ENCODE measurements around the gene ATXN7.

The ATXN7 gene

DNA sequence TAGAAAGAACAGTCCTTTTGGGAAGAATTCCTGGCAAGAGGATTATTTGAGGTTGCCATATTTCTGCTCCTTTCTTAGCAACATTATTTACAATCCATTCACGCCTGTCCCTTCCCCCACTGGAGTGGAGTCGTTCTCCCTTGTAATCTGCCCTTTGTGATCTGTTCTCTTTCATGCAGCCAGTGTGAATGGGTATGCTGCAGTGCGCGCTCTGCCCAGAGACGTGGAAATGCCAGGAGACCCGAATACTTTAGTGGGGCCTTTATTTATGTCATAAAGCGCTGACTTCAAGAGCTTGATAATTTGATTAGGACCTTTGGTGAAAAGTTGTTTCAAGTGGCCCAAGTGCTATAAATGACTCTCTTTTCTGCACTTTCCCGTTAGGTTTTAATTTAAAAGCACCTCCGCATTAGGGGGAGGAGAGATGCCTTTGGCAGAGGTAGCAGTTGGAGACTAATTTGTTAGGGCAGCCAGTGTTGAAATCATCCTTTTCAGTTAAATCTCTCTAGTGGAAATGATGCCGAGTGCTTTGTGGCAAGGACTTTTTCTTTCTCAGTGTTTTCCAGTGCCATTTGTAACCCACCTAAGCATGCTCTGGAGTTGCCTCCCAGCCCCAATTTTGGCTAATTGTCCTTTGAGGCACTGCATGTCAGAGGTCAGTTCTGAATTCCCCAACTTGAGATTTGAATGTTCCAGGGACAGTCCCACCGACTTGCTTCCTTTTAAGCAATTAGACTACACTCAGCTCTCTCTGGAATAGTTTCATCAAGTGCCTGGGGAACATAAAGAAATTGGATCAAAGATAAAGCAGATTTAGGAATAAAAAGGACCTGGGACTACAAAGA lies 107.2 kb downstream of the ATXN7 start:
- Histone ChIP-seq H3K36me3 (ENCODE audit: control insufficient read depth in 2 of 2, insufficient read depth in 2 of 2, low read length in 2 of 2) (peaks cover 4% of the 10 kb centered on the region in 2 donors), H3K4me3 (ENCODE audit: low read length in 2 of 2) (peak overlapping the region in 1 of 2 donors; percentile 39), H3K9ac (ENCODE audit: low read depth in 1 of 2, low read length in 2 of 2) (peak overlapping the region in 1 of 2 donors; percentile 1), H3K27me3 (ENCODE audit: control insufficient read depth in 2 of 2, insufficient read depth in 2 of 2, low read length in 2 of 2) (no peaks in the 10 kb centered on the region), H3K27ac (ENCODE audit: low read depth in 2 of 2, low read length in 2 of 2) (peak overlapping the region; percentile 20 to 49), H3K4me1 (ENCODE audit: control insufficient read depth in 2 of 2, insufficient read depth in 2 of 2, low read length in 2 of 2) (peaks cover 36 to 55% of the 10 kb centered on the region in 2 donors), H3K9me3 (ENCODE audit: control insufficient read depth in 2 of 2, low read length in 2 of 2) (no peaks in the 10 kb centered on the region)

DNA sequence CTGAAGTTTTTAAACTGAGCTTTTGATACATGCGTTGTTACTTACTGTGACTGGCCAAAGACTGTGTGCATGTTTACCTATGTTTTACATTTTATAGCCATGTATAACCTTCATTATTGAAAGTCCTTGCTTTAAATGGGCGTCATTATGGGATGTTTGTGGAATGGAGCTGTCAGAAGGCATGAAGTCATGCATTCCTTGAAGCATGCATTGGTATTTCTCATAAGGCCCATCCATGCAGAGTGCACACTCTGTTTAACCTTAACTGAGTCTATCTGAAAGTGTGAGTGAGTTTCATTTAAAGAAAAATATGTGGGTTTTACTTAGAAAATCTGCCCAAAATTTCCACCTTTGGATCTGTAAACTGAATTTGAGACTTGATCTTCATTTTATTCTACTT lies 108.5 kb downstream of the ATXN7 start:
- peaks cover 29 to 48% of the 10 kb centered on the region in 2 donors for H3K4me1 ChIP-seq (ENCODE audit: control insufficient read depth in 2 of 2, insufficient read depth in 2 of 2, low read length in 2 of 2)
- no peak overlapping the region for H3K27ac ChIP-seq (ENCODE audit: low read depth in 2 of 2, low read length in 2 of 2)
- H3K9ac ChIP-seq (ENCODE audit: low read depth in 1 of 2, low read length in 2 of 2): no peak overlapping the region
- H3K36me3 ChIP-seq (ENCODE audit: control insufficient read depth in 2 of 2, insufficient read depth in 2 of 2, low read length in 2 of 2): peaks cover 4 to 6% of the 10 kb centered on the region in 2 donors
- no peaks in the 10 kb centered on the region for H3K9me3 ChIP-seq (ENCODE audit: control insufficient read depth in 2 of 2, low read length in 2 of 2)
- H3K4me3 ChIP-seq (ENCODE audit: low read length in 2 of 2): no peak overlapping the region
- H3K27me3 ChIP-seq (ENCODE audit: control insufficient read depth in 2 of 2, insufficient read depth in 2 of 2, low read length in 2 of 2): no peaks in the 10 kb centered on the region

DNA sequence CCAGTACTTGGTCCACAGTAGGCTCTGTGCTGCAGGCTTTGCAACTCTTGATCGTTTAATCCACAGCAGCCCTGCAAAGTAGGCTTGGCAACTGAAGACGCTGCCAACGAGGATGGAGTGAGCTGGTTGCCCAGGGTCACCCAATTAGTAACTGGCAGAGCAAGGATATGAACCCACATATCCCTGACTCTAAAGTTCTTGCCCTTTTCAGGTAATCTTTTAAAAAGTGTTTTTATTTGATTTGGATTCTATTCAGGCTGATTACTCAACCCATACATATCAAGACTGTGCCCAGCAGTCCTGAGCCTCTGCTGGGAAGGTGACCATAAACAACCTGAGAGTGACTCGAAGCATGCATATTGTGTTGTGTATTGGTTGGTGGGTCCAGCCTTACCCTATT lies 109.3 kb downstream of the ATXN7 start:
- H3K27me3 ChIP-seq (ENCODE audit: control insufficient read depth in 2 of 2, insufficient read depth in 2 of 2, low read length in 2 of 2): no peaks in the 10 kb centered on the region
- H3K4me3 ChIP-seq (ENCODE audit: low read length in 2 of 2): no peak overlapping the region
- no peak overlapping the region for H3K27ac ChIP-seq (ENCODE audit: low read depth in 2 of 2, low read length in 2 of 2)
- H3K9ac ChIP-seq (ENCODE audit: low read depth in 1 of 2, low read length in 2 of 2): no peak overlapping the region
- peaks cover 24 to 43% of the 10 kb centered on the region in 2 donors for H3K4me1 ChIP-seq (ENCODE audit: control insufficient read depth in 2 of 2, insufficient read depth in 2 of 2, low read length in 2 of 2)
- H3K36me3 ChIP-seq (ENCODE audit: control insufficient read depth in 2 of 2, insufficient read depth in 2 of 2, low read length in 2 of 2): peaks cover 4 to 6% of the 10 kb centered on the region in 2 donors
- H3K9me3 ChIP-seq (ENCODE audit: control insufficient read depth in 2 of 2, low read length in 2 of 2): no peaks in the 10 kb centered on the region

DNA sequence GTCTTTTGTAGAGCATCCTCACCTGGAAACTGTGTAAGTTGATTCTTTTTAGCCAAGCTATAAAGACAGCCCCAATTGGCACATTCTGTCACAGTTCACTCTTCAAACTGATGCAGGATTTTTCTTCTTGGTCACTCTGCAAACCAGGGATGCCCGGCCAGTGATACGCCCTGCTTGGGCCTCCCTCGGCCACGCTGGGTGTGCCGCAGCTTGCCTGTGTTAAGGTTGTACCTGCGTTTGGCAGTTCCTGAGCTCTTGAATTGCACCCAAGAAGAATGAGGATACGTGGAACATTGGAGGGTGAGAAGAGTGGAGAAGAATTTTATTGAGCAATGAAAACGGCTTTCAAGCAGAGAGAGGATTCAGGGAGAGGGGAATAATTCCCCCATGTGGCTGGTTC lies 109.7 kb downstream of the ATXN7 start:
- Histone ChIP-seq H3K4me3 (ENCODE audit: low read length in 2 of 2) (no peak overlapping the region), H3K27ac (ENCODE audit: low read depth in 2 of 2, low read length in 2 of 2) (no peak overlapping the region), H3K4me1 (ENCODE audit: control insufficient read depth in 2 of 2, insufficient read depth in 2 of 2, low read length in 2 of 2) (peaks cover 22 to 39% of the 10 kb centered on the region in 2 donors), H3K9me3 (ENCODE audit: control insufficient read depth in 2 of 2, low read length in 2 of 2) (no peaks in the 10 kb centered on the region), H3K36me3 (ENCODE audit: control insufficient read depth in 2 of 2, insufficient read depth in 2 of 2, low read length in 2 of 2) (peaks cover 4 to 6% of the 10 kb centered on the region in 2 donors), H3K27me3 (ENCODE audit: control insufficient read depth in 2 of 2, insufficient read depth in 2 of 2, low read length in 2 of 2) (no peaks in the 10 kb centered on the region), H3K9ac (ENCODE audit: low read depth in 1 of 2, low read length in 2 of 2) (no peak overlapping the region)

DNA sequence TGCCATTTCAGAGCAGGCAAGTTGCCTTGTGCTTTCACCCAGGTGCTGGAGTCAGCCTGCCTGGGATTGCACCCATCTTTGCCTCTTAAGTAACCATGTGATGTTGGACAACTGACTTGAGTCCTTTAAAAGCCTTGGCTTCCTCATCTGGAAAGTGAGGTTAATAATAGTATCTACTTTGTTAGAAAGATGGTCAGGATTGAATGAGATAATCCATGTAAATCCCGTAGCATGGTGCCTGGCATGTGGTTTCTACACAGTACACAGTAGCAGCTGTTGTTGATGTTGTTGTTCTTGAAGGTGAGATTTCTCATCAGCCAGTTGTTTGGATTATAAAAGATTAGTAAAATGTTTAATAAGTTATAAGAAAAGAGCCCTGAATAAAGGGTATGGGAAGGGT lies 110.8 kb downstream of the ATXN7 start:
- peaks cover 16 to 38% of the 10 kb centered on the region in 2 donors for H3K4me1 ChIP-seq (ENCODE audit: control insufficient read depth in 2 of 2, insufficient read depth in 2 of 2, low read length in 2 of 2)
- H3K36me3 ChIP-seq (ENCODE audit: control insufficient read depth in 2 of 2, insufficient read depth in 2 of 2, low read length in 2 of 2): peaks cover 4 to 6% of the 10 kb centered on the region in 2 donors
- H3K27ac ChIP-seq (ENCODE audit: low read depth in 2 of 2, low read length in 2 of 2): no peak overlapping the region

DNA sequence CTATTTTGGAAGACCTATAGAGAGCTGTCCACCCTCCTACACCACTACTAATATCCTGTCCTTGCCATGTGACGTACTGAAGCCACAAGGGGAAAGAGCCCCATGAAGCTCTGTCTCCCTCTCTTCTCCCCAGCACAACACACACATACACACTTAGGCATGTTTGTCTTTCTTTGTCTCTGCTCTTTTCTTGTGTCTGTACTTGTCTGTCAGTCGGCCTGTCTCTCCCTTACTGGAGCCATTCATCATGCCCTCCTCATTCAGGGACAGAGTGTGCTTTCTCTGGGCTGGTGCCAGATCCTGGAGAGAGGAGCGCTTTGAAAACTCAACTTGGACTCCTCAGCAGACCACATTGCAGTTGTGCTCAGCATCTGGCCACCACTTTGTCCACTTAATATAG lies 112.1 kb downstream of the ATXN7 start:
- peaks cover 12 to 25% of the 10 kb centered on the region in 2 donors for H3K4me1 ChIP-seq (ENCODE audit: control insufficient read depth in 2 of 2, insufficient read depth in 2 of 2, low read length in 2 of 2)
- no peak overlapping the region for H3K4me3 ChIP-seq (ENCODE audit: low read length in 2 of 2)
- peaks cover 13 to 14% of the 10 kb centered on the region in 2 donors for H3K36me3 ChIP-seq (ENCODE audit: control insufficient read depth in 2 of 2, insufficient read depth in 2 of 2, low read length in 2 of 2)
- no peaks in the 10 kb centered on the region for H3K9me3 ChIP-seq (ENCODE audit: control insufficient read depth in 2 of 2, low read length in 2 of 2)
- H3K27ac ChIP-seq (ENCODE audit: low read depth in 2 of 2, low read length in 2 of 2): no peak overlapping the region
- no peak overlapping the region for H3K9ac ChIP-seq (ENCODE audit: low read depth in 1 of 2, low read length in 2 of 2)
- no peaks in the 10 kb centered on the region for H3K27me3 ChIP-seq (ENCODE audit: control insufficient read depth in 2 of 2, insufficient read depth in 2 of 2, low read length in 2 of 2)

More for the DNA sequence above, 110.8 kb downstream of the ATXN7 start:
- no peak overlapping the region for H3K4me3 ChIP-seq (ENCODE audit: low read length in 2 of 2)
- H3K9ac ChIP-seq (ENCODE audit: low read depth in 1 of 2, low read length in 2 of 2): no peak overlapping the region
- H3K27me3 ChIP-seq (ENCODE audit: control insufficient read depth in 2 of 2, insufficient read depth in 2 of 2, low read length in 2 of 2): no peaks in the 10 kb centered on the region
- no peaks in the 10 kb centered on the region for H3K9me3 ChIP-seq (ENCODE audit: control insufficient read depth in 2 of 2, low read length in 2 of 2)

DNA sequence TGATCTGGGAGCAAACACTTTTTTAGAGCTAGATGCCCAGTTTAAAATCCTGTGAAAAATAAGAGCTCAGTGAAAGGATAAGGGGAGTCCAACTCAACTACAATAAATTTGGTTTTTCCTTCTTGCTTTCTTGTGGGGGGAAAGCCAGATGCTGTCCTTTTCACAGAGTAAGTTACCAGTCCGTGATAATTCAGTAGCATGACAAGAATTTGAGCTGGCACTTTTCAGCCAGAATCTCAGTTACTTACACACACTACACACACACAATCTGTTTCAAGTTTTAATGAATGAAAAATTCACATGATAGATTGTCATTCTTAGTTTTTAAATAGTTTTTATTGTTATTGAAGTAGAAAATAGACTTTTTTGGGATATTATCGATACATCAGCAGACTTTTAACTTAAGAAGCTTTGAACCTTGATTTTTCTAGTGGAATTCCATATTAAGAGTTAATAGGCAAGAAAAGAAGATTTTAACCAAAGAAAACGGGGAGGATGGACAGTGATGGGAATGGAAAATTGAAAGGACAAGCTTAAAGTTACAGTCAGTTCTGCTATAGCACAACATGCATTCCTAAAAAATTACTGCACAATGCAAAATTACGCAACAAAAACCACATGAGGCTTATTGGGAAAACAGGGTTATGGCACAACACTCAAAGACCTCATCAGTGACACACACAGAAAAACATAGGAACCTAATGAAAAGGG lies 112.6 kb downstream of the ATXN7 start:
- peaks cover 9 to 20% of the 10 kb centered on the region in 2 donors for H3K4me1 ChIP-seq (ENCODE audit: control insufficient read depth in 2 of 2, insufficient read depth in 2 of 2, low read length in 2 of 2)

DNA sequence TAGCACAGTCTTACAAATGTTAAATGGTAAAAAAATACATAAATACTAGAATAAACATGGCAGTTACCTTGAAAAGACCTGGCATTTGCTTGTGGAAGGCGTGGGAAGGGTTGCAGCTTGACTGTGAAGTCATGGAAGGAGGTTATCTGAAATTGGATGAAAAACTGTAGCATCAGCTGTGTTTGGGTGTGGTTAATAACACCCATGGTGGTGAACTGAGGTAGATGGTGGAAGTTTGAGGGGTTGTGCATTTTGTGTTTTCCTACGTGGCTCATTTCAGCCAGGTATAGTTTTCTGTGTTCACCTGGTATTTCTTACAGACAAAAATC lies 113.2 kb downstream of the ATXN7 start:
- Histone ChIP-seq H3K4me3 (ENCODE audit: low read length in 2 of 2) (no peak overlapping the region), H3K9ac (ENCODE audit: low read depth in 1 of 2, low read length in 2 of 2) (no peak overlapping the region), H3K9me3 (ENCODE audit: control insufficient read depth in 2 of 2, low read length in 2 of 2) (no peaks in the 10 kb centered on the region), H3K27ac (ENCODE audit: low read depth in 2 of 2, low read length in 2 of 2) (no peak overlapping the region), H3K27me3 (ENCODE audit: control insufficient read depth in 2 of 2, insufficient read depth in 2 of 2, low read length in 2 of 2) (no peaks in the 10 kb centered on the region), H3K36me3 (ENCODE audit: control insufficient read depth in 2 of 2, insufficient read depth in 2 of 2, low read length in 2 of 2) (peaks cover 19 to 22% of the 10 kb centered on the region in 2 donors), H3K4me1 (ENCODE audit: control insufficient read depth in 2 of 2, insufficient read depth in 2 of 2, low read length in 2 of 2) (peaks cover 8 to 20% of the 10 kb centered on the region in 2 donors)

More for the DNA sequence above, 112.6 kb downstream of the ATXN7 start:
- Histone ChIP-seq H3K27ac (ENCODE audit: low read depth in 2 of 2, low read length in 2 of 2) (no peak overlapping the region), H3K36me3 (ENCODE audit: control insufficient read depth in 2 of 2, insufficient read depth in 2 of 2, low read length in 2 of 2) (peaks cover 19 to 20% of the 10 kb centered on the region in 2 donors), H3K9ac (ENCODE audit: low read depth in 1 of 2, low read length in 2 of 2) (no peak overlapping the region), H3K27me3 (ENCODE audit: control insufficient read depth in 2 of 2, insufficient read depth in 2 of 2, low read length in 2 of 2) (no peaks in the 10 kb centered on the region), H3K4me3 (ENCODE audit: low read length in 2 of 2) (no peak overlapping the region), H3K9me3 (ENCODE audit: control insufficient read depth in 2 of 2, low read length in 2 of 2) (no peaks in the 10 kb centered on the region)

DNA sequence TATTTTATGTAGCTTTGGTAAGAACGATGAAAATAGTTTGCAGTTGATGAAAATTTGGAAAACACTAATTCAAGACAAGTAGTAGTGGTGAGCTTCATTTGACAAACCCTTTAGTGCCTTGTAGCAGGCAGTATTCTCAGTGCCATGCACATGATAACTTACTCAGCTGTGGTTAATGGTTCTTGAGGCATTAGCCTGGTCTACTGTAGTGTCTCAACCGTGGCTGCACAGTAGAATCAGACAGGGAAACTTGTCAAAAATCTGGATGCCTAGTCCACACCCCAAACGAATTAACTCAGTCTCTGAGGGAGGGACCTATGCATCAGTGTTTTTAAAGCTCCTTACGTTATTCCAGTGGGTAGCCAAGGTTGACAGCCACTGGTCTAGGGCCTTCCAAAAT lies 114.2 kb downstream of the ATXN7 start:
- no peak overlapping the region for H3K4me3 ChIP-seq (ENCODE audit: low read length in 2 of 2)
- peaks cover 25 to 32% of the 10 kb centered on the region in 2 donors for H3K36me3 ChIP-seq (ENCODE audit: control insufficient read depth in 2 of 2, insufficient read depth in 2 of 2, low read length in 2 of 2)
- peaks cover 8 to 9% of the 10 kb centered on the region in 2 donors for H3K4me1 ChIP-seq (ENCODE audit: control insufficient read depth in 2 of 2, insufficient read depth in 2 of 2, low read length in 2 of 2)
- H3K27ac ChIP-seq (ENCODE audit: low read depth in 2 of 2, low read length in 2 of 2): no peak overlapping the region
- H3K9ac ChIP-seq (ENCODE audit: low read depth in 1 of 2, low read length in 2 of 2): no peak overlapping the region
- no peaks in the 10 kb centered on the region for H3K27me3 ChIP-seq (ENCODE audit: control insufficient read depth in 2 of 2, insufficient read depth in 2 of 2, low read length in 2 of 2)
- no peaks in the 10 kb centered on the region for H3K9me3 ChIP-seq (ENCODE audit: control insufficient read depth in 2 of 2, low read length in 2 of 2)
